Activated effector memory CD4-positive, alpha-beta T cell treated with anti-CD3 and anti-CD28 coated beads, Interleukin-2, amount 50 U/mL, for 16 hours (primary cell): ENCODE data around the gene ZNF646.

ENCODE experiments used
- DNase-seq: peaks from one replicate; pipeline ENCODE4 v3.0.0-alpha.2; 2020

The ZNF646 gene

GRCh38 chr16:31132303-31132979, 58.2 kb downstream of the ZNF646 start:
- no peak for DNase-seq

GRCh38 chr16:31133046-31133501, 58.9 kb downstream of the ZNF646 start:
- DNase-seq = no peak
